Endometrial microvascular endothelial cells (primary cell): ENCODE results near the gene HUNK. TPM values are rescaled to one million over a fixed set of nuclear protein-coding genes. Genes with fewer than 3 reads are reported as not detected.

Experiments used
- in situ Hi-C: cut with HindIII; loops from 2 replicates; pipeline ENCODE4 v1.10.0; 2017; ENCODE audit warnings: low sequenced_read_pairs, low pct_unique_long_range_greater_than_20kb; ENCODE audit errors: inconsistent ontology term
- total RNA-seq: library from RNA; depleted of rRNA; stranded (reverse); fragments of >200 nt; gene quantifications from one replicate; pipeline ENCODE4 v1.2.3, GENCODE V29; 2015; ENCODE audit errors: inconsistent ontology term

The HUNK gene
- total RNA-seq, 1 donor from 2014 or later: not detected

- in situ Hi-C loops: no loop called here
Observed at GRCh38 chr21:31912501-31912900, 39.7 kb downstream of the HUNK start.

- in situ Hi-C loops: no loop called here
Observed at GRCh38 chr21:31913182-31913608, 40.4 kb downstream of the HUNK start.

- in situ Hi-C loops: no loop called here
Observed at GRCh38 chr21:31914472-31914871, 41.7 kb downstream of the HUNK start.

- in situ Hi-C loops: no loop called here
Observed at GRCh38 chr21:31915566-31915965, 42.7 kb downstream of the HUNK start.

- in situ Hi-C loops: no loop called here
Observed at GRCh38 chr21:31917108-31917507, 44.3 kb downstream of the HUNK start.

GRCh38 chr21:31918250-31918775 lies 45.5 kb downstream of the HUNK start:
- in situ Hi-C loops: no loop called here

GRCh38 chr21:31920275-31920674 lies 47.5 kb downstream of the HUNK start:
- in situ Hi-C loops: no loop called here

- in situ Hi-C loops: no loop called here
Observed at GRCh38 chr21:31921079-31921478, 48.3 kb downstream of the HUNK start.

- in situ Hi-C loops: no loop called here
Observed at GRCh38 chr21:31922881-31923280, 50.1 kb downstream of the HUNK start.

GRCh38 chr21:31923756-31924155 lies 50.9 kb downstream of the HUNK start:
- in situ Hi-C loops: no loop called here

GRCh38 chr21:31924548-31924947 lies 51.7 kb downstream of the HUNK start:
- in situ Hi-C loops: no loop called here

- in situ Hi-C loops: no loop called here
Observed at GRCh38 chr21:31926498-31926897, 53.7 kb downstream of the HUNK start.

GRCh38 chr21:31927689-31928353 lies 55.0 kb downstream of the HUNK start:
- in situ Hi-C loops: no loop called here

GRCh38 chr21:31928656-31929055 lies 55.8 kb downstream of the HUNK start:
- in situ Hi-C loops: no loop called here

- in situ Hi-C loops: no loop called here
Observed at GRCh38 chr21:31929548-31929947, 56.7 kb downstream of the HUNK start.

GRCh38 chr21:31930001-31930400 lies 57.2 kb downstream of the HUNK start:
- in situ Hi-C loops: no loop called here

- in situ Hi-C loops: no loop called here
Observed at GRCh38 chr21:31931644-31932469, 59.0 kb downstream of the HUNK start.

GRCh38 chr21:31932470-31932764 lies 59.6 kb downstream of the HUNK start:
- in situ Hi-C loops: no loop called here

GRCh38 chr21:31937303-31937702 lies 64.5 kb downstream of the HUNK start:
- in situ Hi-C loops: no loop called here
